Measurements from ENCODE around the gene FSIP2.

DNA sequence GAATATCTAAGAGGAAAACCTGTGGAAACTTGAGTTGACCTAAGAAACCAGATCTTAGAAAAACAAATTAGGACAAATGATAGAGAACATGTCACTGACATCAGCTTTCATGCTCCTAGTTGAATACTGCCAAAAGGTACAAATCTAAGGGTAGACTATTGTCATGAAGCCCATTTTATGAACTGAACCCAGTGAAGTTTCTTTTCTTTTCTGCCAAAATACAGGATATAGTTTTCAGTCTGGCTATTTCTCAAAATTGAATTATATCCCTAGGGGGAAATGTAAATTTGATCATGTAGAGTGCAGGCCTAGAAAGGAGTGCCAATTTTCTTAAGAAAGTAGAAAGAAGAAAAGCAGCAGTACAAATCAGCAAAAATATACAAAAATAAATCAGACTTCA is 46.6 kb downstream of the FSIP2 start:
- TF ChIP-seq TEAD1 (CRISPR knock-in tag; IDR thresholded peaks at IDR 0.05) (no peak), ESRRA (CRISPR knock-in tag; IDR thresholded peaks at IDR 0.05; ENCODE audit: borderline replicate concordance) (no peak)
